HG02970 (cell line): ENCODE data around the gene TIMP2.
"Not testable (repeated sequence)": the region's sequence is repeated elsewhere in the genome, so short reads cannot be mapped to it uniquely, and the experiment has no call there.

Source experiments
- ATAC-seq: cut with Tn5 transposase; IDR thresholded peaks from one replicate; pipeline ENCODE4 v1.9.1; 2021; ENCODE audit warnings: mild to moderate bottlenecking, moderate library complexity, moderate number of reproducible peaks; ENCODE audit not compliant: unreplicated experiment, low FRiP score

Gene TIMP2

GRCh38 chr17:78933959-78934568, 8.9 kb upstream of the TIMP2 start:
- ATAC-seq, result no peak

DNA sequence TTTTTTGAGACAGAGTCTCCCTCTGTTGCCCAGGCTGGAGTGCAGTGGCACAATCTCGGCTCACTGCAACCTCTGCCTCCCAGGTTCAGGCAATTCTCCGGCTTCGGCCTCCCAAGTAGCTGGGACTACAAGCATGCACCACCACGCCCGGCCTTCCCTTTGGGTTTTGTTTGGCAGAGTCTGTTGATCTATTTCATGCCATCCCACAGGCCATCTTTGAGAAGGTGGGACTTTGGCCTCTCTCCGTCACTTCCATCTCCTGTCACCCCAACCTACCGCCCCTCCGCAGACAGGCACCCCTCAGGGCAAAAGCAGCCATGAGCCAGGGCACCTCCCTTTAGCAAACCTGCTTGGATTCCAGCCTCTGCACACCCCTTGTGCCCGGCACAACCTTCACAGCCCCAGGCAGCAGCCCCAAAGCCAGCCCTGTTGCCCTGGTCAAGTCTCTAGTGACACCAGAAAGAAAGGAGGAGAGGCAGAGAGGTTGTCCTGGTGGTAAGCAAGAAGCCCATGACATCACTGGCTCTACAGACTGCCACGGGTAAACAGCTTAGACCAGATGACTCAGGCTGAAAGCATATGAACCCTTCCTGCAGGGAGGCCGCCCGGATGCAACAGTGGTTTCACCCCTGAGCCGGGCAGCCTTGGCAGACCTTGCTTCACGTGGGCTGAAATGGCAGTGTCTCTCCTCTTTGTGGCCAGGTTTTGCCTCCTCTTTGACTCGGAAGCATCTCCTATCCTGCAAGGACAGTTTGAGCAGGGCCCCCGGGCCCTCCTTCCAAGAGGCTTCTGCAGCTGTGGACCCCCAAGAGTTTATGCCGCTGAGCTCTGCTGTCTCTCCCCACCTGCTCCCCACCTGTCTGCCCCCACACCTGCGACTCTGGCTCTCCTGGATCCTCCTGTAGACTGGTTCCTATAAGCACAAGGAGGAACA, 8.1 kb upstream of the TIMP2 start:
- ATAC-seq, result no peak

DNA sequence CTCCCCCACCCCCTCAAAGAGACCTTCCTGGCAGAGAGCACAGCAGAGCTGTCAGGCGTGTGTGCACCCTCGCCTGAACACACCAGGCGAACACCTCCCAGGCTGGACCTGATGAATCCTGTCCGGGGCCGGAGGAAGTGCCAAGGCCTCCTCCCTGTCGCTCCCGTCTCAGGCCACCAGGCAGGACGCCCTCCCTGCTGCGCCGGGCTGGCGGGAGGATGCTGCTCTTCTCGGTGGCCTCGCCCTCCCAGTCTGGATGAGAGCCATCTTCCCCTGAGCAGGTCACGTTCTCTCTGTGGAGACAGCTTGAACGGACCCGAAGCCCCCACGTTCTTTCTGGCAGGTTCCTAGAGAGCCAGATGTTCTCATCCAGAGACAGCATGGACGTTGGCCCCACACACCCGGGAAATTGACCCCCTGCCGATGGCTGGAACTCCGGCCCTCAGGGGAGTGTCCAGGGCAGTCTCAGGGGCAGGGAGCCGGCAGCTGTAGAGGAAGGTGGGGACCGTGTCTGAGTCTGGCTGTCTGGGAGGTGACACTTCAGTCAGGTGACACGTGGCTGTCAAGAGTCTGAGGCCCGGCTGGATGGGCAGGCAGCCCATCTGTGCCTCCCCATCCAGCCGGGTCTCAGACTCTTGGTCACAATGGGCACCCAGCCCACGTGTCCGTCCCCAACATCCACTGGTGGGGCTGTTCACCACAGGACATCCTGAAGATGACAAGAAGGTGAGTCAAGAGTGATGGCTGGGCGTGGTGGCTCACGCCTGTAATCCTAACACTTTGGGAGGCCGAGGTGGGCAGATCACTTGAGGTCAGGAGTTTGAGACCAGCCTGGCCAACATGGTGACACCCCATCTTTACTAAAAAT, 5.0 kb upstream of the TIMP2 start:
- ATAC-seq, result no peak

GRCh38 chr17:78925662-78926555, 722 bp upstream of the TIMP2 start:
- ATAC-seq, result no peak

GRCh38 chr17:78924481-78925151, 571 bp downstream of the TIMP2 start:
- ATAC-seq, result no peak

DNA sequence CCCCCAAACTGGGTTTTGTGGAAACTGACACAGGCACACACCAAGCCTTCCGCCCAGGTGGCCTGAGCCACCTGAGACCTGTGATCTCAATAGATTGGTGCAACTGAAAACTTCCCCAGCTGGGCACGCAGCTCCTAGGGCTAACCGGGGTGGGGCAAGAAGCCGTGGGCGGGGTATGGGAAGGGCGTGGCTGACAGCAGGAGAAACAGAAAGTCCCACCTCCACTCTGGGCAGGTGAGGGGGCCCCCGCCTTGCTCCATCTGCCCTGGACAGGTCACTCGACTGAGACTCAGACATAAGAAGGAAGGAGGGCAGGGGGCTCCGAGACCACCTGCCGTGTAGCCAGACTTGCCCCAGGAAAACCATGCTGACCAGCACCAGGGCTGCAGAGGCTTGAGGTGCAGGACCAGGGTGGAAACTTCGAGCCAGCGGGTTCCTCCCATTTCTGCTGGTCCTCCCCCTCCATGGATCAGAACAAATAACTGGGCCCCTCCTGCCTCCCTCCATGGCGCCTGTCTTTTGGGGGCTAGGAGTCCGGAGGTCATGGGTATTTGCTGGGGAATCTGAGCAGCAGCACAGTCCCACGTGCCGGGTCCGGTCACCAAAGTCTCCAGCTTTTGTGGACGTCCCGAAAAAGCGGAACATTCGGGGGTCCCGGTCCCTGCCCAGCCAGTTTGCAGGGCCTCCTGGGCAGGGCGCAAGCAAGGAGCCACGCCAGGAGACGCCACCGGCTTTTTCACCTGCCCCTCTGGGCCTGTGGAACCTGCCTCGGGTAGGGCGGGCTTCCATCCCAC, 1.3 kb downstream of the TIMP2 start:
- ATAC-seq, result no peak

DNA sequence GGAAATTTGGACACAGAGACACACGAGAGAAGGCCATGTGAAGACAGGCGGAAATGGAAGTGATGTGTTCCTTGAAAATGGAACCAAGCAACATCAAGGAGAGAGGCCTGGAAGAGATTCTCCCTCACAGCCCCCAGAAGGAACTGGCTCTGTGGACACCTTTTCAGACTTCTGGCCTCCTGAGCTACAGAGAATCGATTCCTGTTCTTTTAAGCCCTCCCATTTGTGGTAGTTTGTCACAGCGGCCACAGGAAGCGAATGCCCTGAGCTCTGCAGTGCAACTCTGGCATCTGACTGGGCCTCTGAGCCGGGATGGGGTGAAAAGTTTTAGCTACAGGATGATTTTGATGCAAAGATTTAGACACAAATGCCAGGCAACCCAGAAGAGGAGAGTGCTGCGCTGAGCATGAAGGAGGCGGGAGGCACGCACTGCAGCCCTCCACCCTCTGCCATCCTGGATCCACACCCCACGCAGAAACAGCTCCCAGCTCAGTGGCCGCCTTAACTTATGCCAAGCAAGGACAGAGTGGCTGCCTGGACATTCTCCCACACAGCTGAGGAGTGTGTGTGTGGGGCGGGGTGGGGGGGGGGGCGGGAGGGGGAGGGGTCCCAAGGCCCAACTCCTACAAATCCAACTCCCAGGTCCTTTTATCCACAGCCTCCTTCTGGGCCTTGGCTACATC, 2.2 kb downstream of the TIMP2 start:
- ATAC-seq, result no peak

- no peak for ATAC-seq
These were observed 3.7 kb downstream of the TIMP2 start for GRCh38 chr17:78921437-78921971.

GRCh38 chr17:78920528-78920927, 4.7 kb downstream of the TIMP2 start:
- ATAC-seq, result no peak

DNA sequence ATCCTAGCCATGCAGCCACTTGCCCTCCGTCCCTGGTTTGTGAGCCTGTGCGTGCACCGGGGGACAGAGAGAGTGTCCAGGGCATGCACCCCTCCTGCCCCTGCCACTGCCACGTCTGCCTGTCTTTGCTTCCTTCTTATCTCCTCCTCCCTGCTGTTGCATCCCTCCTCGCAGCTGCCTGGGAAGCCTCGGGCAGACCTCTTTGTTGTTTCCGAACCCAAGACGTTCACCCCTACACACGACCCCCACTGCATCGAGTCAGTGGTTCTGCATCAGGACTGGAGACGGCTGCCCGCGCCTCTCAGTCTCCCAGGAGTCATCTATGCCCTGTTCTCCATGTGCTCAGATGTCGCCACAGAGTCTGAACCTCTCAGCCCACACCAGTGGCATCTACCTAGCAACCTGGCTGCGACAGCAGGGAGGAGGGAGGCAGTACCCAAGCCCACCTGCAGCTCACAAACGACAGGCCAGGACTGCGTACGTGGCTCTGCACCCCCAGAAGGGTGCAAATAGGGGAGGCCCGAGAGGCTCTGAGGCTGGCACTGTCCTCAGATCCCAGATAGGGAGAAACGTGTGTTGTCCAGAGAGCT, 5.2 kb downstream of the TIMP2 start:
- ATAC-seq, result no peak

DNA sequence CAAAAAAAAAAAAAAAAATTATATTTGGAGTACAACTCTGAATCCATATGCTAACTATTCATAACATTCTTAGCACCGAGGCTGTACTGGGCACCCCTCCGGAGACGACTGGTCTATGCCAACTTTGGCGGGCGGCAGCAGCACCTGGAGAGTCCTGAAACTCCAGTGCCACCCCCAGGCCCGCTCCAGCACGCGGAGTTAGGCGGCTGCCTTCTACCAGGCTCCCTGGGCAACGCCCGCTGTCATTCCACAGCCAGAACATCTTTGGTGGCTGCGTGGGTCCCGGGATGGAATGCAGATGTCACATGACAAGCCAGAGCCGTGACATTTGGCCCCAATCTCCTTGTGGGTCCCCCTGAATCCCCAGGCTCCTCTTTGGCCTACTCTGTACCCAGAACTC, 6.2 kb downstream of the TIMP2 start:
- ATAC-seq, result no peak

- ATAC-seq, result no peak
These were observed 7.5 kb downstream of the TIMP2 start for GRCh38 chr17:78917451-78918275.

- no peak for ATAC-seq
These were observed 9.1 kb downstream of the TIMP2 start for GRCh38 chr17:78915872-78916632.

GRCh38 chr17:78913115-78913514, 12.1 kb downstream of the TIMP2 start:
- no peak for ATAC-seq

- ATAC-seq, result no peak
These were observed 13.1 kb downstream of the TIMP2 start for GRCh38 chr17:78912082-78912481.

DNA sequence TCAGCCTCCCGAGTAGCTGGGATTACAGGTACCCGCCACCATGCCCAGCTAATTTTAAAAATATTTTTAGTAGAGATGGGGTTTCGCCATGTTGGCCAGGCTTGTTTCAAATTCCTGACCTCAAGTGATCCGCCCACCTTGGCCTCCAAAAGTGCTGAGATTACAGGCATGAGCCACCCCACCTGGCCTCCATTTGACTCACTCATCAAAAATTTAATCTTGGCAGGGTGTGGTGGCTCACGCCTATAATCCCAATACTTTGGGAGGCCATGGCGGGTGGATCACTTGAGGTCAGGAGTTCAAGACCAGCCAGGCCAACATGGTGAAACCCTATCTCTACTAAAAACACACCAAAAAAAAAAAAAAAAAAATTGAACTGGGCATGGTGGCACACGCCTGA, 13.6 kb downstream of the TIMP2 start:
- not testable (repeated sequence) for ATAC-seq
